ENCODE results near the gene ZNF277. TPM values are rescaled to one million over a fixed set of nuclear protein-coding genes. Genes with fewer than 3 reads are reported as not detected.

ZNF277 gene
- polyA plus RNA-seq, 2 of the 4 experiments (the other 2 are of a cell fraction), result 23.4 to 31.9 TPM

- Histone ChIP-seq H3K9me3 (no peaks in the 10 kb centered on the region), H3K4me3 (no peak overlapping the region), H3K27ac (no peak overlapping the region), H3K4me2 (no peak overlapping the region), H3K4me1 (no peaks in the 10 kb centered on the region)
- ChIA-PET POLR2A (no interaction called here), CTCF (no interaction called here)
- FAIRE-seq, result no peak
- no peak for DNase-seq (ENCODE audit: low read depth in 1 of 2, low spot score in 1 of 2)
- no peak for TF ChIP-seq SMC3 (IDR thresholded peaks at IDR 0.05)
- no peak for ATAC-seq
These were observed 140.6 kb downstream of the ZNF277 start for GRCh38 chr7:112347088-112347487.

- FAIRE-seq, result no peak
- CTCF ChIA-PET, result interaction anchor here (1.2 kb wide), 1 partner anchor 12 kb away, joined by 3 read pairs; no protein-coding TSS in a partner anchor
These were observed 144.1 kb downstream of the ZNF277 start for GRCh38 chr7:112350585-112350984.

GRCh38 chr7:112356596-112356995 is 150.1 kb downstream of the ZNF277 start:
- Histone ChIP-seq H3K4me2 (no peak overlapping the region), H3K4me3 (no peak overlapping the region), H3K4me1 (no peaks in the 10 kb centered on the region), H3K27ac (no peak overlapping the region), H3K9me3 (peaks cover 8% of the 10 kb centered on the region)
- DNase-seq (ENCODE audit: low read depth in 1 of 2, low spot score in 1 of 2), result no peak
- CTCF ChIA-PET, result interaction anchor here (0.8 kb wide), 1 partner anchor 10 kb away, joined by 4 read pairs; no protein-coding TSS in a partner anchor
- POLR2A ChIA-PET, result no interaction called here
- TF ChIP-seq HOXA7 (CRISPR knock-in tag; IDR thresholded peaks at IDR 0.05) (no peak), ZSCAN20 (CRISPR knock-in tag; IDR thresholded peaks at IDR 0.05) (no peak), KDM5A (IDR thresholded peaks at IDR 0.05) (no peak), RNF2 (IDR thresholded peaks at IDR 0.05; ENCODE audit: borderline replicate concordance, low read depth) (no peak), PHF8 (IDR thresholded peaks at IDR 0.05; ENCODE audit: borderline replicate concordance, low read depth) (no peak), BCL3 (IDR thresholded peaks at IDR 0.05) (no peak), HOXB13 (CRISPR knock-in tag; IDR thresholded peaks at IDR 0.05; ENCODE audit: low read depth) (no peak), REST (IDR thresholded peaks at IDR 0.05) (no peak), ZNF302 (CRISPR knock-in tag; IDR thresholded peaks at IDR 0.05) (no peak), FOSL2 (IDR thresholded peaks at IDR 0.05) (no peak), FOSL2 (CRISPR knock-in tag; IDR thresholded peaks at IDR 0.05) (no peak), NPAS2 (CRISPR knock-in tag; IDR thresholded peaks at IDR 0.05; ENCODE audit: borderline replicate concordance) (no peak), FOSB (CRISPR knock-in tag; IDR thresholded peaks at IDR 0.05) (no peak), CBX2 (IDR thresholded peaks at IDR 0.05; ENCODE audit: borderline replicate concordance, low read depth) (no peak), JUNB (IDR thresholded peaks at IDR 0.05) (no peak), ESRRA (IDR thresholded peaks at IDR 0.05; ENCODE audit: borderline replicate concordance, low read length) (no peak), PBX3 (IDR thresholded peaks at IDR 0.05) (no peak), MAX (IDR thresholded peaks at IDR 0.05) (no peak), TFCP2L1 (CRISPR knock-in tag; IDR thresholded peaks at IDR 0.05) (no peak)
- no peak for FAIRE-seq
- WGBS (ENCODE audit: missing lambda C conversion rate), result 61% methylated on average over 2 of the region's 2 CpGs
- ATAC-seq, result no peak

More at GRCh38 chr7:112350585-112350984, 144.1 kb downstream of the ZNF277 start:
- TF ChIP-seq ESRRA (IDR thresholded peaks at IDR 0.05; ENCODE audit: borderline replicate concordance, low read length) (no peak), MAFK (IDR thresholded peaks at IDR 0.05; ENCODE audit: partially characterized antibody) (peak; percentile 56), MAZ (IDR thresholded peaks at IDR 0.05; ENCODE audit: borderline replicate concordance, low read depth, low read length) (no peak), BHLHE40 (IDR thresholded peaks at IDR 0.05; ENCODE audit: low read depth, low read length) (no peak), MYC (IDR thresholded peaks at IDR 0.05; ENCODE audit: borderline replicate concordance, low read length) (no peak)
- H3K9me3 ChIP-seq, result no peaks in the 10 kb centered on the region
- no peaks in the 10 kb centered on the region for H3K4me1 ChIP-seq
- ATAC-seq, result no peak
- WGBS (ENCODE audit: missing lambda C conversion rate), result 89% methylated on average over 1 of the region's 1 CpG
- POLR2A ChIA-PET, result no interaction called here
- no peak overlapping the region for H3K4me3 ChIP-seq
- no peak overlapping the region for H3K27ac ChIP-seq
- no peak for DNase-seq (ENCODE audit: low read depth in 1 of 2, low spot score in 1 of 2)
- no peak overlapping the region for H3K4me2 ChIP-seq
